GM18870 (cell line): Measurements from ENCODE around the gene ITGB5.

Experiments used
- ATAC-seq: cut with Tn5 transposase; IDR thresholded peaks from one replicate; pipeline ENCODE4 v1.9.1; 2021; ENCODE audit warnings: moderate library complexity; ENCODE audit not compliant: unreplicated experiment

ITGB5 gene

DNA sequence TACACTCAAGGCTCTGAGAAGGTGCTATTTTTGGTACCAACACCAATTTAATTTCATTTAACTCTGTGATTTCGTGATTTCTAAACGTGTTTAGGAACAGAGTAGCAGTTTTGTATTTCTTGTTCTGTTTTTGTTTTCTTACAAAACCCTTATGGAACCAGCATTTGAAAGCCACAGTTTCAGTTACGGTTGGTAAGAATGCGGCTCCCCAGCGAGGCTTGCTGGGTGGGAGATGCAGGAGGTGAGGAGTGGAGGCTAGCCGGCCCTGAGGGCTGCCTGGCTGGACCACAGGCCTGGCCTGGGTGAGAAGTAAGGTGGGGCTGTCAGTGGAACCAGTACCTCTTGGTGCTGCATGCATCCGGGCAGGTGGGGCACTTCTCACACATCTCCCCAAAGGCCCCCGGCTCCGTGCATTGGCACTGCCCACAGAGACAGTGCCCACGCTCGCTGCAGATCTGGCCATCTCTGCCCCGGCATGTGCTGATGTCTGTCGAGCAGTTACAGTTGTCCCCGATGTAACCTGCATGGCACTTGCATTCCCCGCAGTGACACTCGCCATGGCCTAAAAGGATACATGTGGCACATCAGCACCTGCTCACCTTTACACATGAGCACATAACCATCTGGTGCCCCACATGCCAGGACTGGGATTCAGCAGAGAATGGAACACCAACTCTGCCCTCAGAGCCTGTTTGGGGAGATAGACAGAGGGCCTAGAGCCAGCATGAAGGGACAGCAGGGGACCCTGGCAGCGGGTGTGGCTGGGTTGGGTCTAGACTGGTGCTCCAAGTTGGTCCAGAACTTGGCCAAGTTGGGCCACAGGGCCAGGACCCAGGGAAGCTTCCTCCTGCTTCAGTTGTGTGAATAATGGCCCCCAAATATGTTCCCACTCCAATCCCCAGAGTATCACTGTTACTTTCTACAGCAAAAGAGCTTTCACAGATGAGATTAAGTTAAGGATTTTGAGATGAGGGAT lies 113.5 kb downstream of the ITGB5 start:
- no peak for ATAC-seq

DNA sequence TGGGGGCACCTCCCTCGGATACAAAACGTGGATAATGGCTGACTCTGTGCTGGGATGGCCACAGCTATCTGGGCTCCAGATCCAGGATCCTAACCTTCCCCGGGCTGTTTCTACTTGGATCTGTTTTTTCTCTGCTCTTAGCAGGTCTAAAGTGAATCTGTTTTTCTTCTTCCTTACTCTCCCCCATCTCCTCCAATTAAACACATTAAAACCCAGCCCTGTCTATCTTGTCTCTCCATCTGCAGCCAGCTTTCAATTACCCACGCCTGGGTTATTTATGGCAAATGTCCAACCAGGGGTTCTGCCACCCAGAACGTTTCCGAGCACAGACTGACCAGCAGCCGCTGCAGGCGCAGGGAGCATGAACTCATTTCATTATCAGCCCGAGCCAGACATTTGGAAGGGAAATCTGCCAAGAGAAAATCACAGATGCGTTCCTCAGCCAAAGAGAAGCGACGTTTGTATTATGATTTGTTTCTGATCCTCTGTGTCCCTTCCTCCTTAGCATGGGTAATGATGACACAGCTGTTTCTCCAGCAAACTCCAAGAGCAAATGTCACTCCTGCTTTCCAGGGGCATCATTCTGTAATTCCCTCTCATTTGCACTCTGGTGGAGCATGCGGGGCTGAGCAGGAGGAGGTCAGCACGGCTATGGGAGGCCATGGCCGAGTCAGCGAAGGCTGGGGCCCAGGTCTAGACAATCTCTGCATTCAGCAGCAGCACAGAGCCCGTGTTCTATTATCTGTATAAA lies 114.9 kb downstream of the ITGB5 start:
- ATAC-seq, result no peak

DNA sequence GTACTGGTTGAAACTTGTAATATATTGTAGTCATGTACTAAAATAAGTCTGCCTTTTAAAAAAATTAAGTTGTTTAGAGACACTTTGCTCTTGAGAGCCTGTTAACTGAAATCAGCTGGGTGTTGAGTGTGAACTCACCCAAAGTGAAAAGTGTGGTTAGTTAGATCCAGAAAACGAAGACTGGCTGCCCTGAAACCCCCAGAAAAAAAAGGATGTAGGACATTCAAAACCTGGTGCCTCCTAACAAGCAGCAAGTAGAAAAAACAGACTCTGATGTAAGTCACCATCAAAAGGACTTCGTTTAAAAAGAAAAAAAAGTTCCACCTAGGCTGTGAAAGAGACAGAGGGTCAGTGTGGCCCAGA lies 116.1 kb downstream of the ITGB5 start:
- no peak for ATAC-seq

DNA sequence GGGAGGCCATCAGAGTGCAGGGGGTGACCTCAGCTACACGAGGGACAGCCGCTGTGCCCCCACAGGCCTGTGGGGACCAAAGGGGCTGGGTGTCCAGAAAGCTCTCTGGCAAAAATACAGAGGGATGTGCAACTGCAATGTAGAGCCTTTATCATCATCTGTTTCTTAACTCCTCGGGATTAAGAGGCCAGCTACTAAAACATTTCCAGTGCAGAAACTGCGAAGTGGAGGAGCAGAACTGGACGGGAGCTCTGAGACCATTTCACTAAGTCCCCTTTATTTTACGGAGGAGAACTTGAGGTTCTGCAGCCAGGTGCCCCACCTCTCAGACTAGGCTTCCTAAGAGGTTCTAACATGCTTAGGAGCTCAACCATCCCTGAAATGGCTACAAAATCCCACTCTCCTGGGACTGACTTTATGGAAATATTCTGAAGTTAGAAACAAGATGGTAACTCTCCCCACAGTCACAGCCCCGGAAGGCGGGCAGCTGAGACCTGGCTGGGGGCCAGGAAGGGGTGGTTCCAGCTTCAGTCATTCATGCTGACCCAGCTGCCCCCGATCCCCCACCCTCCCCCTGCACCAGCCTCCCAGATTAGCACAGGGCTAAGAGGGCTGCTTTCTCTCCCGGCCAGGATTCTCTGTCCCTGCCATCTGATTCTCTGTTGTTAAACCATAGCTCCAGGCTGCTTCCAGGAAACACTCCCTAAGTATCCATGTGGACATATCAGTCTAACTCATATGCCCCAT lies 116.7 kb downstream of the ITGB5 start:
- no peak for ATAC-seq

DNA sequence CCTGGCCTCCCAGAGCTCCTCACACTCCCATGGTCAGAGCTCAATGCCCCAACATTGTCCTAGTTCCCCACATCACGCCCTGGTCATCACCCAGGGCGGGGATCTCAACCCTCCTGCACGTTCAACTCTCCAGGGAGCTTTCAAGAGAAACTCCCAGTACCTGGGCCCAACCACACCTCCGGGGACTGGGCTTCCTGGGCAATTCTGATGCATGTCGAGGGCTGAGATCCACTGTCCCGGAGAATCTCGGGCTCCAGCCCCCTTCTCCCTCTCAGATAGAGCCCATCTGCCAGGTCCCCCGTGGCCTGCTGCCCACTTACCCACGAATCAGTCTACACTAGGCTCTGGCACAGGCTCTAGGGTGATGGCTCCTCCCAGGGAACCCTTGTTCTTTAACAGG lies 117.7 kb downstream of the ITGB5 start:
- no peak for ATAC-seq

DNA sequence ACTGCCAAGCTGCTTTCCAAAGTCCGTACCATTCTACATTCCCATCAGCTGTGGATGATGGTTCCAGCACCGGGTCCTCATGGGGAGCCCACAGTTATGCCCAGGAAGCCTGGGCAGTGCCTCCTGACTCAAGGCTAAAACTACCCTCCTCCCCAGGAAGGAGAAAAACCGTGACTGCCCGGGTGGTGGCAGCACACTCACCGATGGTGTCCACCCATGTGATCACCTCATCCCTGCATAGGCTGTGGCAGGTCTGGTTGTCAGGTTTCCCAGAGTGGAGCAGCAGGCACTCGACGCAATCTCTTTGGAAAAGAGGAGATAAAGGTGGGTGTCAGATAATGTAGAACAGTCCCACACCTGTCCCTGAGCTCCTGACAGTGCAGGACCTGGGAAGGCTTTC lies 118.4 kb downstream of the ITGB5 start:
- ATAC-seq, result no peak

DNA sequence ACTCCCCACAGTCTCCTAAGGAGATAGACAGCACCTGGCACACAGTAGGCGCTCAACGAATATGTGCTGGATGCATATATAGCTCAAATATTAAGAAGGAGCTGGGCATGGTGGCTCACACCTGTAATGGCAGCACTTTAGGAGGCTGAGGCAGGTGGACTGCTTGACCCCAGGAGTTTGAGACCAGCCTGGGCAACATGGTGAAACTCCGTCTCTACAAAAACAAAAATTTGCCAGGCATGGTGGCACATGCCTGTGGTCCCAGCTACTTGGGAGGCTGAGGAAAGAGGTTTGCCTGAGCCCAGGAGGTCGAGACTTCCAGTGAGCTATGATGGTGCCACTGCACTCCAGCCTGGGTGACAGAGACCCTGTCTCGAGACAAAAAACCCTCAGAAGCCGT lies 119.5 kb downstream of the ITGB5 start:
- no peak for ATAC-seq

DNA sequence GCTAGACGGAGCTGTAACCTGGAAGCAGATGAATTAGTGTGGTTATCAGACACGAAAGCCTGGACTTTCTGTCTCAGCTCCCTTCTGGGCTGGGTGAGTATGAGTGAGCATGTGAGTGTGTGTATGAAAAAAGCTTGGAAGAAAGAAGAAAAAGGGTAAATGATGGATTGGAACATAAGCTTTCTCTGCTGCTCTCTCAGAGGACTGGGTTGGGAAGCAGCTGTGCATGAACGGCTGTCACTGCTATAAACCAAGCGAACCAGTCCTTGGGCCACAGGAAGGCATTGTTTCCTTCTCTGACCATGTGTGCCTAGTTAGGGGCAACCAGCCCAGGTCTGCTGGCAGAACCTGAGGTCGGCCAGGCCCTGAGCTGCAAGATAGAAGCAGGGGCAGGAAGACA lies 119.9 kb downstream of the ITGB5 start:
- no peak for ATAC-seq

DNA sequence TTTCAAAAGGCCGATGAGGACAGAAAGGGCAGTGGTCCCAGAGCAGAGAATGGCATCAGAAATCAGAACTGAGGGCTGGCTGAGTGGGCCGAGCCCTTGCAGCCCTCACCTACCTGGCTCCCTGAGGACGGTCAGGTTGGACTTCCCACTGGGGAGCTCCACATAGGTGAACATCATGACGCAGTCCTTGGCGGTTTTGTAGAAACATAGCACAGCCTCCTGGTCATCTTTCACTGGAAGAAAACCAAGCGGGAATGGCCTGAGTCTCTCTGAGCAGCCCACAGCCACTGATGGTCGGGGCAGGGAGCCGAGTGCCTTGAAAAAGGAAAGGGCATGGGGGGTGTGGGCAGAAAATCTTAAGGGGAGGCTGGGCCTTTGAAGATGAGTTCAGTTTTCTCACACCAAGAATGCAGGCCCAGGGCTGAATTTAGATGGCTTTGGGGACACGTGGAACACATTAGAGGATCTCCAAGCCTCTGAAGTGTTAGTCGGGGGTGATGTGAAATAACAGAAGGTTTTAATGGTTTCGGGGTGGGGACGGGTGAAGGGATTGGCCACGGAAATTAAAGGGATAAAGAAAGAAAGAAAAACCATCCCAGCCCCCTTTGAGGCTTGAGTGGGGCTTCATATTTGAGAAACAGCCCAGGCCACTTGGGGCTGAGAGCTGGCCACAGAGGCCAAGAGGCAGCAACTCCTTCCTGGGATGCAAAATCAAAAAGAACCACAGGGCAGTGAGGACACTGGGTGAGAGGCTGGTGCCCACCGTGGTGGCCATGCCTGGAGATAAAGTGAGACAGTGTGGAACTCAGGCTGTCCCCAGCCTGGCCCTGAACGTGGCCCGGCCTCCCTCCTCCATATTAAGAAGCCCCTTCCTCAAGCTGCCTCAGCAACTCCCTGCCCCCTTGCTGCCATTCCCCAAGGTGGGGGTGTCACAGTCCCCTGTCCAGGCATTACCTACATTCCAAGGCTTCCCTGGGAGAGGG lies 120.8 kb downstream of the ITGB5 start:
- no peak for ATAC-seq

DNA sequence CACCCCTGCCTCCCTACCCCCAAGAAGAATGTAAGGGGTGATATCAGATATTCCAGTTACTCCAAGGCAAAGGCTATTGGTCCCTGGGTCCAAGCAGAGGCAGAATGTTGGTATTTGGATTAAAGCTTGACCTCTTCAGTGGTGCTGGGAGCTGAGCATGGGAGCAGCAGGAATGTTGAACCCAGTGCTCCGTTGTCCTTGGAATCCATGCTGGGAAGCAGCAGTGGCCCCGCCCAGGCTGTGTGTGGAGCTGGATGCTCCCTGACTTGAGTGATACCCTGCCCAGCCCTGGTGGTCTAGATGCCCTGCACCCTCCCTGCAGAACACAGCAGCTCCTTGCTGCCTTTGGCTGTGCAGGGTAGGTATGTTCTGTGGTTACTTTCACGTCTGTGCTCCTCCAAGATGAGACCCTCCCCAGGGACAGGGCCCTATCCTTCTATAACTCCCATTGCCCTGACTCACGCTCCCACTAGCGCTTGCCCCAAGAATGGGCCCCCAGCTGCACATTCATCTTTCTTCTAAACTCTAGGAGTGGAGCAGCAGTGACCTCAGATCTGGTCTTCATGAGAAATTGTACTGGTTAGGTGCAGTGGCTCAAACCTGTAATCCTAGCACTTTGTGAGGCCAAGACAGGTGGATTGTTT lies 121.8 kb downstream of the ITGB5 start:
- no peak for ATAC-seq

DNA sequence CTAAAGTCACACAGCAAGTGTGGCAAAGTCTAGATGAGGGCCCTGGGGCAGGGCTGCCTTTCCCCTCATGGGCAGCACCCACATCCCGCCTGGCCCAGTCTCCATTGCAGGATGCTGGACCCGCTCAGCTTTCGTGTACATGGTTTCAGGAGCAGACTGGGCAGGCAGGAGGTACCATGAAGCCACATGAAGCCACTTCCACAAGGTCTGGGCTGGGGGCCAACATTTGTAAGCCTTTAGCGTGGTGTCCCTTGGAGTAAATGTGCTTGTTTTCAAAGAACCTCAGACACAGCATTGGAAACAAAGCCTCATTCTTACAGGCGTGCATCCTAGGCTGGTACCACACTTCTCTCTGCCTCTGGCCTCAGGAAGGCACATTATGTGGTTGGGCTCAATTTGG lies 122.4 kb downstream of the ITGB5 start:
- ATAC-seq, result no peak

DNA sequence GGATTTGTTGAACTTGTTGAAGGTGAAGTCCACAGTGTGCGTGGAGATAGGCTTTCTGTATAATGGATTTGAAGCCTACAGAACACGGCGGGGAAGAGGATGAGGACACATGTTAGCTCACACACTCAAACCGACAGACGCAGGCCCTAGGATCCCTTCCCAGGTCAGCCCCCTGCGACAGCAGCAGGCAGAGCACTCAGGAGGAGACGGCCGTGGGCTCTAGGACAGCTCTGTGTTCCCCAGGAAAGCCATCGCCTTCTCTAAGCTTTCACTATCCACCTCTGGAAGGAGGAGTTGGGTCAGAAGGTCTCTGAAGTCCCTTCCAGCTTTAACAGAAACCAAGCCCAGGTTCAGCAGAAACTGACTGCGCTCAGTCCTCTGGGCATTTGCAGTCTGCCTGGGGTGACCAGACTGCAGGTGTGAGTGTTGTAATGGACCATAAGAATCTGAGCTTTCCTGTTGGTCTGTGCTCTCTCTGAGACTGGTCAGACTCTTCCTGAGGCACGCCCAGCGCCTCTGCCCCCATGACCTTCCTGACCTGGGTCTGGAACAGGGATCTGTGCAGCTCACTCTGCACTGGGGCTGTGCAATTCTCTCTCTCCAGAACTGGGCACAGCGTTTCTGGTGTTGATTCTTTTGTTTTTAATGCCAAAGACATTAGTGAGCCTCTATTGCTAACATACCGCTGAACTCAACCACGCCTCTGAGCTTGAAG lies 123.4 kb downstream of the ITGB5 start:
- ATAC-seq, result no peak

DNA sequence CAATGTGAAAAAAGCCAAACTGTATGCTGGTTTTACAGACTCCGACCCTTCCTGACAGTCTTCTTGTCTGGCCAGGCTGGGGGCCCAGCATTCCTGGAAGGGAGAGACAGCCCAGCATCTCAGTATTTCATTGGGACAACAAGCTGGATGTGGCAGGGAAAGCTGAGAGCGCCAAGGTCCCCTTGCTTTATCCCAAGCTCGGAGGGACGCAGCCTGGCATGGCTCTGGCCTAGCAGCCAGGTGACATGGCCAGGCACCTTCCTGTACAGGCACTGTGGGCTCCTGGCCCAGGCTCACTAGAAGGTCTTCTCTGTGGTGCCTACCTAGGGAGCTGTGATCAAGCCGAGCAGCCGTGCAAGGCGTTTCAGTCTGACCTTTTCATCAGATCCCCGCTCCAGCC lies 124.0 kb downstream of the ITGB5 start:
- no peak for ATAC-seq

DNA sequence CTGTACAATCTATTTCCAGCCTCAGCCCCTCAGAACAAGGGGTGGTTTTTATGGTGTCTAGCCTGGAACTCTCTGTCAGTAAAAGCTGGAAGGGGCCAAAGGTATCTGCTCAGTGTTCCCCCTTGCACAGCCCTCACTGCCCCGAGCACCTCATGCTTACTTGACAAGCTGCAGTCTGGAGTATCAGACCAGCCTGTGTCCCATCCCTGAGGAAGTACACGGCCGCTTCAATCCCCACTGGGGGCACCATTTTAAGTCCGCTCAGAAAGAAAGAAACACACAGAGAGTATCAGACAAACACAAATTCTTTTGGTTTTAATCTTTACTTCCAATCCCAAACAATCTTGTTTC lies 124.5 kb downstream of the ITGB5 start:
- ATAC-seq, result no peak

DNA sequence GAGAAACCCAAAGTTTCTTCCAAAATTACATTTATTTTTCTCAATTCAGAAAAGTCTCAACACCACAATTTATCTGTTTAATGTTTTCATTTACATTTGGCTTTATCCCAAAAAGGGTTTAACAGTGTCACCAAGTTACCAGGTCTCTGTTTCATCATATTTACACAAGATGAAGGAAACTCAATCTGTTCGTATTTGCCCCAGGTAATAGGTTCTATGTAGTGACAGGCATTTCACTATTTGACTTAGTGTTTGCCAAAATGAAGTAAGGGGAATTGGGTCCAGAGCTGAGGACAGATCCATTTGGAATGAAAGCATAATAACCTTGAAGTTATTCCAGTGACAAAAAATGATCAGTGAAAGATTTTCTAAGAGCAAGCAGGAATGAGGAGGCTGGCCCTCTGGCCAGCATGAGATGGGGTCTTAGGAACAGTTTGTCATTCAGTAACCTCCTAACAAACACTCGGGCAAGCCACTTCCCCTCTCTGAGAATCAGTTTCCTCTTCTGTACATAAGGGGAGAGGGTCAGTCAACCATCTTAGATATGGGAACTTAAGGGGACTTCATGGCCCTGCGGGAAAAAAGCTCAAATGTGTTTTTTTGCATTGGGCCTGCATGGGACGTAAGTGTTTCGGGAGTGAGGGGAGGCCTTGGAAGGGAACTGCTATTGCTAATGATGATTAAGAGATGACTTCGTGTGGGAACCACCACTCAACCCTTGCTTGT lies 125.1 kb downstream of the ITGB5 start:
- ATAC-seq, result no peak

DNA sequence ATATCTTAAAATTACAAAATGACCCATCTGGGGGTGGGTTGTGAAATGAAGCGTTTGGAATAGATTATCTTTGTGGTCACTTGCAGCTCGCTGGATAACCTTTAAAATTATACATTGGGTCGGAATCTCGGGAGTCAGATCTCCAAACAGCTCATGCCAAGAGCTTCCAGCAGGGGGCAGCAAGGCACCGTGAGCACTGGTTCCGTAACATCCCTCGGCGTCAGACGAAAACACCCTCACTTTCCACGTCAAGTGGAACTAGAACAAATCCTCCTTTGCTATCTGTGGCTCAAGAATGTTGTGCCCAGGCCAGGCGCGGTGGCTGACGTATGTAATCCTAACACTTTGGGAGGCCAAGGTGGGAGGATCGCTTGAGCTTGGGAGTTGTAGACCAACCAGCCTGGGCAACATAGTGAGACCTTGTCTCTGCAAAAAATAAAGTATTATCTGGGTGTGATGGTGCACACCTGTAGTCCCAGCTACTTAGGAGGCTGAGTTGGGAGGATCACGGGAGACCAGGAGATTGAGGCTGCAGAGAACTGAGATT lies 125.8 kb downstream of the ITGB5 start:
- no peak for ATAC-seq

DNA sequence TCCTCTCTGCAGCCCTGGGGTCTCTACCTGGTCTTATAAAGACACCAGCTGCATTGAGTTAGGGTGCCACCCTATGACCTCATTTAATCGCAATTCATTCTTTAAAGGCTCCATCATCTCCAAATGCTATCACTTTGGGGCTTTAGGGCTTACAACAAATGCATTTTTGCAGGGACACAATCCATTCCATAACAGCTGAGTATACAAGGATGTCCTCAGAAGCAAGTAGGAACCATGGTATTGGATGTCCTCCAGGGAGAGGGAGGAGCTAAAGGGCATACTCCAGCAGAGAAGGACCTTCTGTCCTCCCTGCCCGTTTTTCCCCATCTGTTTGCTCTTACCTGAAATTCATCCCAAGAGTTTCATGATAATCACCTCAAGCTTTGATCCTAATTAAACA lies 126.6 kb downstream of the ITGB5 start:
- no peak for ATAC-seq

DNA sequence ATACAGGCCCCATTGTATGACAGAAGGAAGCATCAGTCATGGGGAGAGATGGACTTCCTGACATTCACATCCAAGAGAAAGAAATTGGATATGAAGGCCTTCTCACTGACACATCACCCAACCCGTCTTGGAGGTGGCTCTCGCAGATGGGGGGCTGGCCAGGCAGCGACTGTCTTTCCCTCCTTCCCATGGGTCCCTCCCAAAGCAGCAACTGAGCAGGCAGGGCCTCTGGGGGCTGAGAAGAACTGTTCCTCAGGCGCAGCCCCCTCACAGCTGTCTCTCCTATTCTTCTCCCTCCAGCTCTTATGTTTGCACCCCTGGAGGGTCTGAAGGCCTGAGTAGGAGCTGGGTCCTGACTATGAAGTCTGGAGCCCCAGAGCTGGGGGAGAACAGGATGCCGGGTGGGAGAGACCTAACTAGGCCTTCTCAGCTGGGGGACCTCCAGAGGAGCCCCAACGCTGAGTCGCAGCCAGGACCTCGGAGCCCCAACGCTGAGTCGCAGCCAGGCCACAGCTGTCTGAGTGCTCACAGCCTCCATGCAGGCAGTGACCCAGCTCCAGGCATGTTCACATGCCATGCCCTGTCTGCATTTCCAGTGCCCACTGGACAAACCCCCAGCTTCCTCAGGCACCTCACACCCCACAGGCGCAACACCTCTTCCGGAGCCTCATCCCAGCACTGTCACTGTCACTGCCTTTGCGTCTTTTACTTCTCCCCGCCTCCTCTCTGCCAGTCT lies 127.3 kb downstream of the ITGB5 start:
- no peak for ATAC-seq
